ENCODE results near the gene XXYLT1. TPM values are rescaled to one million over a fixed set of nuclear protein-coding genes. Genes with fewer than 3 reads are reported as not detected.
A peak's percentile ranks its signal among the peaks of the same experiment; 100 is the strongest.

The XXYLT1 gene
- total RNA-seq, 1 donor from 2014 or later, result 22.3 TPM

GRCh38 chr3:195248281-195248680 lies 22.7 kb downstream of the XXYLT1 start:
- no peaks in the 10 kb centered on the region for H3K36me3 Mint-ChIP-seq (ENCODE audit: unreplicated experiment)
- H3K4me1 Mint-ChIP-seq (ENCODE audit: low read depth, unreplicated experiment), result peaks cover 55% of the 10 kb centered on the region
- TF ChIP-seq, protein P1, sequence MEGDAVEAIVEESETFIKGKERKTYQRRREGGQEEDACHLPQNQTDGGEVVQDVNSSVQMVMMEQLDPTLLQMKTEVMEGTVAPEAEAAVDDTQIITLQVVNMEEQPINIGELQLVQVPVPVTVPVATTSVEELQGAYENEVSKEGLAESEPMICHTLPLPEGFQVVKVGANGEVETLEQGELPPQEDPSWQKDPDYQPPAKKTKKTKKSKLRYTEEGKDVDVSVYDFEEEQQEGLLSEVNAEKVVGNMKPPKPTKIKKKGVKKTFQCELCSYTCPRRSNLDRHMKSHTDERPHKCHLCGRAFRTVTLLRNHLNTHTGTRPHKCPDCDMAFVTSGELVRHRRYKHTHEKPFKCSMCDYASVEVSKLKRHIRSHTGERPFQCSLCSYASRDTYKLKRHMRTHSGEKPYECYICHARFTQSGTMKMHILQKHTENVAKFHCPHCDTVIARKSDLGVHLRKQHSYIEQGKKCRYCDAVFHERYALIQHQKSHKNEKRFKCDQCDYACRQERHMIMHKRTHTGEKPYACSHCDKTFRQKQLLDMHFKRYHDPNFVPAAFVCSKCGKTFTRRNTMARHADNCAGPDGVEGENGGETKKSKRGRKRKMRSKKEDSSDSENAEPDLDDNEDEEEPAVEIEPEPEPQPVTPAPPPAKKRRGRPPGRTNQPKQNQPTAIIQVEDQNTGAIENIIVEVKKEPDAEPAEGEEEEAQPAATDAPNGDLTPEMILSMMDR (IDR thresholded peaks at IDR 0.05; ENCODE audit: partially characterized antibody, unreplicated experiment), result no peak
- peaks cover 15% of the 10 kb centered on the region for H3K9me3 Mint-ChIP-seq (ENCODE audit: unreplicated experiment)
- no peak overlapping the region for H3K4me3 Mint-ChIP-seq (ENCODE audit: unreplicated experiment)
- H3K27ac Mint-ChIP-seq (ENCODE audit: unreplicated experiment), result peak overlapping the region; percentile 11
- DNase-seq, result no peak
- peaks cover 14% of the 10 kb centered on the region for H3K27me3 Mint-ChIP-seq (ENCODE audit: unreplicated experiment)

- no peaks in the 10 kb centered on the region for H3K36me3 Mint-ChIP-seq (ENCODE audit: unreplicated experiment)
- H3K9me3 Mint-ChIP-seq (ENCODE audit: unreplicated experiment), result peaks cover 14% of the 10 kb centered on the region
- peaks cover 52% of the 10 kb centered on the region for H3K4me1 Mint-ChIP-seq (ENCODE audit: low read depth, unreplicated experiment)
- H3K27me3 Mint-ChIP-seq (ENCODE audit: unreplicated experiment), result peaks cover 12% of the 10 kb centered on the region
- DNase-seq, result no peak
- no peak overlapping the region for H3K27ac Mint-ChIP-seq (ENCODE audit: unreplicated experiment)
- H3K4me3 Mint-ChIP-seq (ENCODE audit: unreplicated experiment), result no peak overlapping the region
- TF ChIP-seq, protein P1 (IDR thresholded peaks at IDR 0.05; ENCODE audit: partially characterized antibody, unreplicated experiment), result no peak
These were observed 23.1 kb downstream of the XXYLT1 start for GRCh38 chr3:195247863-195248189.

DNA sequence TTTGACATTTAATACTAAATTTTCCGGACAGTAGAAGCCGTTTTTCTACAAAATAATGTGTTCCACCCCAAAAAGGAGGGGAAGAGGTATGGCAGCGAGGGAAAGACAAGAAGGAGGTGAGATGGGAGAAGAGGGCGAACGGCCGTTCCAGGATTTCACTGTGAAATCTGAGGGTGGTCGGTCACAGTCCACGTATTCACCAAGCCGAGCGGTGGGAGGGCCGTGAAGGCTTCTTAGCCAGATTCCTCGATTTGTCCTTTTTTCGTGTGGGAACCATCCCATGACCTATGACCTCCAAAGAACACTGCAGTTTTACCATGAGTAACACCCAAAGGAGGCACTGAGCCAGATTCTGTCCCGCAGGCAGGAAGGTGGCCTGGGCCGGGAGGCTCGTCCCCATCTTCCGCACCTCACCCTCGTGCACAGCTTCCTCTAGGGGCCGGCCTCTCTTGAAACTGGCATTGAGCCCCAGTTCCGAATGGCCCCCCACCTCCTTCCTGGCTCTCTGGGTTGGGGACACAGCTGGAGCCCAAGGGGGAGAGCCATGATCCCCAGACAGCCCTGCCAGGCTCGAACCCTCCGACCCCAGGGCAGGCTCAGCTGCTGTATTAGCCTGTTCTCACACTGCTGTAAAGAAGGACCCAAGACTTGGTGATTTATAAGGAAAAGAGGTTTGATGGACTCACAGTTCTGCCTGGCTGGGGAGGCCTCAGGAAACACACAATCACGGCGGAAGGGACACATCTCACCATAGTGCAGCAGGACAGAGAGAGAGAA lies 23.7 kb downstream of the XXYLT1 start:
- Mint-ChIP-seq H3K27me3 (ENCODE audit: unreplicated experiment) (peaks cover 8% of the 10 kb centered on the region), H3K4me3 (ENCODE audit: unreplicated experiment) (no peak overlapping the region), H3K27ac (ENCODE audit: unreplicated experiment) (peak overlapping the region; percentile 67), H3K4me1 (ENCODE audit: low read depth, unreplicated experiment) (peaks cover 46% of the 10 kb centered on the region), H3K36me3 (ENCODE audit: unreplicated experiment) (no peaks in the 10 kb centered on the region), H3K9me3 (ENCODE audit: unreplicated experiment) (peaks cover 9% of the 10 kb centered on the region)
- TF ChIP-seq, protein P1 (IDR thresholded peaks at IDR 0.05; ENCODE audit: partially characterized antibody, unreplicated experiment), result no peak
- DNase-seq, result no peak

DNA sequence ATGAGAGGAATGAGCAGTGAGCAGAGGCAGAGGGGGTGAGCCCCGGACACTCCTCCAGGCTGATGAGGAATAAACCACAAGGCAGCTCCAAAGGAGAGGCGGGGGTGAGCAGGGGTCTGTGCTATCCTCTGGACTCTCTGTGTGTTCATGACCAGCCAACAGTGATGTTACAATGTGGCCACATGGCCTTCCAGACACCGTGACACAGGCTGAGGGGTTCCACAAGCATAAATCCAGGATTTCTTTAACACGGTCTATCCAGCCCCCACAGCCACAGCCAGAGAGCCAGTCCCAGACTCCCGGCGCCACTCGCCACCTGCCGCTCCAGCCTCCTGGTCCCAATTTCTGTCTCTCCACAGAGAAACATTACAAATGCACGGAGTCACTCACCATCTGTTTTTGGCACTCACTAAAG lies 24.4 kb downstream of the XXYLT1 start:
- Mint-ChIP-seq H3K36me3 (ENCODE audit: unreplicated experiment) (no peaks in the 10 kb centered on the region), H3K4me3 (ENCODE audit: unreplicated experiment) (no peak overlapping the region), H3K27me3 (ENCODE audit: unreplicated experiment) (peaks cover 8% of the 10 kb centered on the region), H3K4me1 (ENCODE audit: low read depth, unreplicated experiment) (peaks cover 47% of the 10 kb centered on the region), H3K9me3 (ENCODE audit: unreplicated experiment) (peaks cover 8% of the 10 kb centered on the region), H3K27ac (ENCODE audit: unreplicated experiment) (peak overlapping the region; percentile 71)
- TF ChIP-seq, protein P1 (IDR thresholded peaks at IDR 0.05; ENCODE audit: partially characterized antibody, unreplicated experiment), result no peak
- no peak for DNase-seq

- Mint-ChIP-seq H3K27ac (ENCODE audit: unreplicated experiment) (peak overlapping the region; percentile 71), H3K9me3 (ENCODE audit: unreplicated experiment) (peaks cover 11% of the 10 kb centered on the region), H3K4me1 (ENCODE audit: low read depth, unreplicated experiment) (peaks cover 46% of the 10 kb centered on the region), H3K36me3 (ENCODE audit: unreplicated experiment) (no peaks in the 10 kb centered on the region), H3K4me3 (ENCODE audit: unreplicated experiment) (no peak overlapping the region), H3K27me3 (ENCODE audit: unreplicated experiment) (peaks cover 8% of the 10 kb centered on the region)
- DNase-seq, result no peak
- TF ChIP-seq, protein P1 (IDR thresholded peaks at IDR 0.05; ENCODE audit: partially characterized antibody, unreplicated experiment), result no peak
These were observed 25.4 kb downstream of the XXYLT1 start for GRCh38 chr3:195245531-195245951.

All from glutamatergic neuron (in vitro differentiated cells).